IMR-90 (cell line): ENCODE results near the gene DUSP23. TPM values are rescaled to one million over a fixed set of nuclear protein-coding genes. Genes with fewer than 3 reads are reported as not detected.

ENCODE experiments used
- ATAC-seq: fragments of 200-7000 bp; cut with Tn5 transposase; 2 replicates; pipeline ENCODE4 v1.9.1; 2020; ENCODE audit warnings: low read depth, mild to moderate bottlenecking, moderate library complexity
- BruUV-seq: library from RNA; stranded (reverse); fragments of 400-500 nt; replicated peaks from 2 replicates; lab custom pipeline; 2021; lab: Mats Ljungman, UMichigan
- CTCF ChIA-PET: fragments of 300-600 bp; formaldehyde crosslinking; extraction: SDS; loops from one replicate; lab custom pipeline; 2021; ENCODE audit warnings: antibody characterized with exemption; lab: Yijun Ruan, JAX
- POLR2A ChIA-PET: fragments of 300-600 bp; sonication (Branson Sonifier 250); formaldehyde crosslinking; loops from one replicate; lab custom pipeline; 2022; ENCODE audit warnings: antibody characterized with exemption; ENCODE audit not compliant: unreplicated experiment; lab: Charles Lee
- DNase-seq: peaks from one replicate; pipeline ENCODE4 v3.0.0; 2013
- H2AFZ ChIP-seq: replicated peaks from 2 replicates; pipeline ENCODE3; 2013; ENCODE audit warnings: low read length, mild to moderate bottlenecking; ENCODE audit not compliant: poor library complexity
- H2AK5ac ChIP-seq: 2 replicates; pipeline ENCODE4 v1.6.1; 2013; ENCODE audit warnings: low read depth, low read length, inconsistent platforms
- H2AK9ac ChIP-seq: replicated peaks from 2 replicates; pipeline ENCODE3; 2013; ENCODE audit warnings: mild to moderate bottlenecking, low read depth, low read length, moderate library complexity; ENCODE audit not compliant: poor library complexity
- H2BK120ac ChIP-seq: 2 replicates; pipeline ENCODE4 v1.6.1; 2013; ENCODE audit warnings: low read depth, low read length, inconsistent platforms
- H2BK15ac ChIP-seq: 3 replicates; pipeline ENCODE4 v1.6.1; 2013; ENCODE audit warnings: low read depth, low read length, inconsistent platforms
- H2BK20ac ChIP-seq: 2 replicates; pipeline ENCODE4 v1.6.1; 2013; ENCODE audit warnings: low read depth, mild to moderate bottlenecking, inconsistent platforms, low read length, moderate library complexity
- H2BK5ac ChIP-seq: 2 replicates; pipeline ENCODE4 v1.6.1; 2013; ENCODE audit warnings: mild to moderate bottlenecking, low read depth, low read length, inconsistent platforms; ENCODE audit not compliant: poor library complexity, severe bottlenecking
- H3K14ac ChIP-seq: replicated peaks from 2 replicates; pipeline ENCODE4 v1.6.1; 2013; ENCODE audit warnings: low read depth, low read length, inconsistent platforms
- H3K18ac ChIP-seq: 2 replicates; pipeline ENCODE4 v1.6.1; 2013; ENCODE audit warnings: low read depth, low read length, control low read depth
- H3K23ac ChIP-seq: 2 replicates; pipeline ENCODE4 v1.6.1; 2013; ENCODE audit warnings: low read depth, low read length, inconsistent platforms
- H3K27ac ChIP-seq: 2 replicates; pipeline ENCODE4 v1.5.1; 2013; ENCODE audit warnings: mild to moderate bottlenecking, control low read depth, low read length; ENCODE audit not compliant: insufficient read depth
- H3K27me3 ChIP-seq: 2 replicates; pipeline ENCODE4 v1.6.1; 2013; ENCODE audit warnings: low read length; ENCODE audit not compliant: control insufficient read depth, insufficient read depth
- H3K36me3 ChIP-seq: 2 replicates; pipeline ENCODE4 v1.6.1; 2013; ENCODE audit warnings: low read length, mixed read lengths; ENCODE audit not compliant: control insufficient read depth, insufficient read depth
- H3K4ac ChIP-seq: 2 replicates; pipeline ENCODE4 v1.6.1; 2013; ENCODE audit warnings: low read depth, low read length, inconsistent platforms
- H3K4me1 ChIP-seq: 2 replicates; pipeline ENCODE4 v1.6.1; 2013; ENCODE audit warnings: low read length, mixed read lengths; ENCODE audit not compliant: control insufficient read depth, insufficient read depth
- H3K4me2 ChIP-seq: 2 replicates; pipeline ENCODE4 v1.6.1; 2013; ENCODE audit warnings: low read depth, mild to moderate bottlenecking, control low read depth, low read length, moderate library complexity
- H3K4me3 ChIP-seq: 2 replicates; pipeline ENCODE4 v1.5.1; 2013; ENCODE audit warnings: low read depth, mild to moderate bottlenecking, control low read depth, low read length, moderate library complexity; ENCODE audit not compliant: insufficient read depth
- H3K56ac ChIP-seq: 2 replicates; pipeline ENCODE4 v1.6.1; 2013; ENCODE audit warnings: low read length, inconsistent platforms; ENCODE audit not compliant: insufficient read depth; ENCODE audit errors: extremely low read depth
- H3K79me1 ChIP-seq, 2 experiments: 2 replicates each; pipeline ENCODE4 v1.6.1; 2013; ENCODE audit warnings: low read length in 2 of 2, inconsistent platforms in 1 of 2, low read depth in 1 of 2
- H3K9ac ChIP-seq: 2 replicates; pipeline ENCODE4 v1.6.1; 2013; ENCODE audit warnings: low read depth, low read length, control low read depth
- H3K9me1 ChIP-seq: 2 replicates; pipeline ENCODE4 v1.6.1; 2013; ENCODE audit warnings: low read length, inconsistent platforms; ENCODE audit not compliant: insufficient read depth
- H3K9me3 ChIP-seq: 2 replicates; pipeline ENCODE4 v1.6.1; 2013; ENCODE audit warnings: low read length; ENCODE audit not compliant: control insufficient read depth, insufficient read depth
- H4K20me1 ChIP-seq: 2 replicates; pipeline ENCODE4 v1.6.1; 2013; ENCODE audit warnings: low read length, inconsistent platforms; ENCODE audit not compliant: insufficient read depth
- H4K5ac ChIP-seq: 2 replicates; pipeline ENCODE4 v1.6.1; 2013; ENCODE audit warnings: mild to moderate bottlenecking, low read depth, low read length, control low read depth
- H4K8ac ChIP-seq, 2 experiments: 2 replicates each; pipeline ENCODE4 v1.6.1; 2013; ENCODE audit warnings: low read depth in 2 of 2, low read length in 2 of 2, control low read depth in 1 of 2, inconsistent platforms in 1 of 2
- H4K91ac ChIP-seq: 2 replicates; pipeline ENCODE4 v1.6.1; 2013; ENCODE audit warnings: low read depth, low read length, inconsistent platforms; ENCODE audit not compliant: insufficient read depth
- NFE2L2 ChIP-seq: fragments of 150-350 bp; IDR thresholded peaks from 2 replicates; pipeline ENCODE4 v1.6.1; 2016; ENCODE audit warnings: low read depth, mild to moderate bottlenecking, low read length
- USF2 ChIP-seq: fragments of 150-350 bp; IDR thresholded peaks from 2 replicates; pipeline ENCODE4 v1.6.1; 2017; ENCODE audit warnings: mild to moderate bottlenecking, antibody characterized with exemption, low read length, low read depth
- WGBS, 2 experiments: methylation state at CpG; one replicate each; pipeline versions ENCODE4 v1.1.5 to v1.1.7; 2013; ENCODE audit warnings: missing lambda C conversion rate in 2 of 2; ENCODE audit not compliant: insufficient read length in 1 of 2; ENCODE audit errors: extremely low coverage in 2 of 2; 5-methylcytosine and 5-hydroxymethylcytosine counted together
- dilution Hi-C: fragments of 300-500 bp; cut with HindIII; formaldehyde crosslinking; loops from one replicate; pipeline ENCODE4 v1.14.3; 2018; ENCODE audit warnings: low sequenced_read_pairs; ENCODE audit not compliant: unreplicated experiment
- in situ Hi-C: fragments of 300-500 bp; cut with MboI; formaldehyde crosslinking; loops from 3 replicates; pipeline ENCODE4 v1.14.3; 2019; ENCODE audit warnings: low sequenced_read_pairs, inconsistent platforms, mixed read lengths
- intact Hi-C: fragments of 100-400 bp; cut with micrococcal nuclease; formaldehyde crosslinking; loops from 2 replicates; pipeline ENCODE4 v1.10.0; 2022
- polyA plus RNA-seq, 3 experiments: library from polyadenylated mRNA; depleted of rRNA; stranded (reverse); fragments of >200 nt; gene quantifications; 2 replicates each; pipeline ENCODE4 v1.2.3, GENCODE V29; 2012; ENCODE audit warnings: low replicate concordance in 1 of 3
- total RNA-seq: library from RNA; depleted of rRNA; stranded (reverse); fragments of >200 nt; gene quantifications from 2 replicates; pipeline ENCODE4 v1.2.3, GENCODE V29; 2012

Gene DUSP23
- total and polyA plus RNA-seq, 2 of the 4 experiments (the other 2 are of a cell fraction): 4.1 to 12.9 TPM

GRCh38 chr1:159737238-159737916, 43.4 kb upstream of the DUSP23 start:
- Histone ChIP-seq H2BK20ac (no peak overlapping the region), H3K36me3 (no peaks in the 10 kb centered on the region), H3K9ac (no peak overlapping the region), H3K9me3 (no peaks in the 10 kb centered on the region), H3K4me1 (no peaks in the 10 kb centered on the region), H2BK5ac (no peak overlapping the region), H3K4me3 (no peak overlapping the region), H3K4ac (no peak overlapping the region), H2AK9ac (no peak overlapping the region), H3K4me2 (no peak overlapping the region), H4K91ac (no peak overlapping the region), H3K9me1 (no peaks in the 10 kb centered on the region), H3K23ac (no peak overlapping the region), H3K56ac (no peak overlapping the region), H2AFZ (no peak overlapping the region), H3K14ac (no peak overlapping the region), H2BK15ac (no peak overlapping the region), H3K27ac (no peak overlapping the region), H4K20me1 (no peaks in the 10 kb centered on the region), H4K5ac (no peak overlapping the region), H4K8ac (no peak overlapping the region), H3K79me1 (no peaks in the 10 kb centered on the region), H2BK120ac (no peak overlapping the region), H3K18ac (no peak overlapping the region), H3K27me3 (no peaks in the 10 kb centered on the region), H2AK5ac (no peak overlapping the region)
- ATAC-seq: no peak
- CTCF ChIA-PET: no interaction called here
- dilution Hi-C loops (no loop called here), intact Hi-C loops (no loop called here), in situ Hi-C loops (no loop called here)
- DNase-seq: no peak
- no peak for TF ChIP-seq USF2
- TF ChIP-seq NFE2L2: peak; percentile 65
- BruUV-seq: no TSS peak
- POLR2A ChIA-PET: no interaction called here
- no CpG with 5 or more reads among the region's 4 CpGs for WGBS, 2 experiments
